SK-MEL-5 (cell line): ENCODE results near the gene GABRB1. TPM values are rescaled to one million over a fixed set of nuclear protein-coding genes. Genes with fewer than 3 reads are reported as not detected.

Experiments used
- DNase-seq: peaks from one replicate; pipeline ENCODE4 v3.0.0-alpha.2; 2016; ENCODE audit warnings: low read depth, low spot score
- in situ Hi-C: cut with HindIII; loops from 2 replicates; pipeline ENCODE4 v1.10.0; 2016; ENCODE audit warnings: low sequenced_read_pairs, high pct_unique_total_duplicates, low pct_unique_long_range_greater_than_20kb
- total RNA-seq: library from RNA; depleted of rRNA; stranded (reverse); fragments of >200 nt; shearing (Covaris generic); gene quantifications from 2 replicates; pipeline ENCODE4 v1.2.3, GENCODE V29; 2014

Gene GABRB1
- total RNA-seq, 1 experiment from 2014 or later, result not detected

DNA sequence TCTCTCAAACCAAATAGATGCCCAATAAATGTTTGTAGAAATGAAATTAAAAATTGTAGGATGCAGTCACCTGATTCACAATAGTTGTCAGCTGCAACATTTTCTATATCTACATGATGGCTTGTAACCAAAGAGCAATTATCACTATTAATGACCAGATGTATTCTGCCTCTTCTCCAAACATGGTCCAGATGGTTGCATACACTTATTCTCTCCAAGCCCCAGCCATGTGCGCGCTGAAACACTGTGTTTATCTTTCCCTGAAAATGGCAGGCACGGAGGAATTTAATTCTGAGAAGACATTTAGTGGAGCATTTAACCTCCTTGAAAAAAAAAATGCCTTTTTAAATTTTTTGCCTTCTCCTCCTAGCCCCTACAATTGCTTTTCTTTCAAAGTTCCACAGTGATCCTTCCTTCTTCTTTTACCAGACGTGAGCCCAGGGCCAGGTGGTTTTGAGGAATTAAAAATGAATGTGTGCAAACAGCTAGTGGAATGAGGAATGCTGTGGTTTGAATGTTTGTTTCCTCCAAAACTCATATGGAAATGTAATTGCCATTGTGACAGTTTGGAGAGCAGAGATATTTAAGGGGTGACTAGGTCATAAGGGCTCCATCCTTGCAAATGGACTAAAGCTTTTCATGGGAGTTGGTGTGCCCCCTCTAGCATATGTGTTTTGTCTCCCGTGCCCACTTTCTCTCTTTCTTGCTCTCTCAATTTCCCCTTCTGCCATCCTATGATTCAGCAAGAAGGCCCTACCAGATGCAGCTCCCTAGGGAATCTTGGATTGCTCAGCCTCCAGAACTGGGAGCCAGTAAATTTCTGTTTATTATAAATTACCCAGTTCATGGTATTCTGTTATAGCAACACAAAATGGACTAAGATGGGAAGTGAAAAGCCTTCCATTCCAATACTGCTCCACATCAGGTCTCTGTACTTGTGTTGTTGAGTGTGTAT is 136.0 kb downstream of the GABRB1 start:
- in situ Hi-C loops, result no loop called here

DNA sequence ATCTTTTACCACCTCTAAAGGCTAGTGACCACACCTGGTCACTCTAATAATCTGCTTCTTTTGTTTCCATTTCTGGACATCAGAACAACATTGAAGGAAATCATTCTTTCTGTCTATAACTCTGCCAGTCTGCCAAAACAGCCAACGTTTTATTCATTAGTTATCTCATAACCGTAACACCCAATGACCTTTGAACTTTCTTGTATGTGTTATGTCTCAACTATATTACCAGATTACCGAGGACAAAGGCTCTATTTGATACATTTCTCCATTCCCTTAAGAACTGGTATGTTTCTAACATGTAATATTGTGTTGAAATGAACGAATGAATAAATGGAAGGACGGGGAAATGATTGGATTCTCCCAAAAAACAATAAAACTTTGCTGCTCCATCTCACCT is 152.7 kb downstream of the GABRB1 start:
- no peak for DNase-seq

More for the DNA sequence above, 136.0 kb downstream of the GABRB1 start:
- DNase-seq, result no peak

DNA sequence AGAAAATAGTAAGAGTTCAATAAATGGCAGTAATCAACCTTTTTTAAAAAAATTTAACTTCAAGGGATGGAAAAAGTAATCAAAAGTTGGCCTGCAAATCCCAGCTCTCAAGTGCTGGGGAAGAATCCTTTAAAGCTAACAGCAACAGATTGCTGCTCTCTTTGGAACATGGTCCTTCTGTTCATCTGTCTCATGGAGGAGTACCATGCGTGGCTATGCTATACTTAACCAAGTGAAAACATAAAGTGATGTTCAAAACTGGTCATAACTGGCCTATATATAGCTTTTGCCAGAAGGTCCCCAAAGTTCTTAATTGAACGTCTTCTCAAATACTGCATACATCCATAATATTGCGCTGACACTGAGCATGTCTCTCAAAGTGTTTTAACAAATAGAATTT is 154.4 kb downstream of the GABRB1 start:
- in situ Hi-C loops, result no loop called here
- DNase-seq, result no peak

More for the DNA sequence above, 152.7 kb downstream of the GABRB1 start:
- in situ Hi-C loops, result no loop called here

GRCh38 chr4:47187608-47188007 is 156.2 kb downstream of the GABRB1 start:
- DNase-seq, result peak; percentile 33
- in situ Hi-C loops, result no loop called here

GRCh38 chr4:47193179-47193578 is 161.8 kb downstream of the GABRB1 start:
- DNase-seq, result no peak
- in situ Hi-C loops, result no loop called here

DNA sequence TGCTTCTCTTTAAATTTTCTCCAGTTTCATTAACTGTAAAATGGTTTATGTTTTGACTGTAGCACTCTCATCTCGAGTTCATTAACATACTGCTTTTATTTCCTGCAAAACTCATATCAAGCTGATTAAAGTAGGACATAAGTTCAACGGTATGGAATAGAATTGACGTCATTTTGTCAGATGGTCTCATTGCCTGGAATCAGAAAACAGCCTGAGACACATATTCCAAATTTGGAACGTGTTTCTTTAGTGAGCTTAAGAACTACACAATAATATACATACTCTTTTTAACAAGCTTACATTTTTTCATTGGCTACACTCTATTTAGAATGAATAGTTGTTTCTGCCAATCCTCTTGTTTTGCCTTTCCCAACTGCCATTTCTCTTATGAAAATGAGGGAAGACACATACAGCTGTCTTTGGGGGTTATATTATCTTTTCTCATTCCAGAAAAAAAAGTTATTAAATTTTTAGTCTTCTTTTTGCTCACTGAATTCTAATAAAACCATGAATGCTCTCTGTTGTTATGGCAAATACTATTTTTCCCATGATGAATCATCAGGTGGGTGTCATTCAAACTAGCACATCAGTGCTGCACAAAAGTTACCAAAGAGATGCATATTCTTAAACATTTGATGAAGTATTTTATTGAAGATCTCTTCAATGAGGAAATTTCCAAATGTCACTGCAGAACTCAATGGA is 162.8 kb downstream of the GABRB1 start:
- in situ Hi-C loops, result no loop called here
- DNase-seq, result no peak

DNA sequence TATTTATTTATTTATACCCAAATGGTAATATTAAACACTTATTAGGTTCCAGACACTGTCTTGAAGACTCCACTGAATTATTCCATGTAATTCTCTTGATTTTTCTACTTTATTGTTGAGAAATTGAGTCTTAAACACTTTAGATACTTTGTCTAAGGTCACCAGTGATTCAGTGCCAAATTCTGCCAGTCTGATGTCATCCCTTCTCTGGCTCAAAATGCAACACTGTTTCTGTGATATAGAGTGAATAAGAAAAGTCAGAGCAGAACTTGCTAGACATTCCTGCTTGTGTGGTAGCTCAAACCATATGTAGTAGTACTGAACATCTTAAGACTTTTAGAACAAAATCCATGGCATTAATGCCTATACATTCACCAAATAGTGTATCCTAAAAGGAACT is 164.3 kb downstream of the GABRB1 start:
- in situ Hi-C loops, result no loop called here
- DNase-seq, result no peak

- in situ Hi-C loops, result no loop called here
- no peak for DNase-seq
Observed at GRCh38 chr4:47198791-47199190, 167.4 kb downstream of the GABRB1 start.

DNA sequence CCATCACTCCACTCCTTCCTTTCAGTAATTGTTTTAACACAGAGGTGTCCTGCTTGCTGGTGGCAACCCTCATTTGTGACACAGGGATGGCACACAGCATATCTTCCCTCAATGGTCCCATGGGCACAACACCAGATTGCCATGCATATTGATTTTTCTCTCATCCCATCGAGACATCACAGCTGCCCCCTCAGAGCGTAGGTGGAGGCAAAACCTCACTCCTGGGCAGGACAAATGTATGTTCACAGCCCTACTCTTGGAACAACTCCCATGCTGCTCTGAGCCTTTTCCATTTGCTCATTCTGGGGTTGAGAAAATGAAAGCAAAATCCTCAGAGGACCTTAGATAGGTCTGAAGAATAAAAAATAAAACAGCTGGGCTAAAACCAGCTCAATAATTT is 172.2 kb downstream of the GABRB1 start:
- in situ Hi-C loops, result no loop called here
- no peak for DNase-seq

- in situ Hi-C loops, result no loop called here
- DNase-seq, result no peak
Observed at GRCh38 chr4:47207555-47207954, 176.2 kb downstream of the GABRB1 start.

DNA sequence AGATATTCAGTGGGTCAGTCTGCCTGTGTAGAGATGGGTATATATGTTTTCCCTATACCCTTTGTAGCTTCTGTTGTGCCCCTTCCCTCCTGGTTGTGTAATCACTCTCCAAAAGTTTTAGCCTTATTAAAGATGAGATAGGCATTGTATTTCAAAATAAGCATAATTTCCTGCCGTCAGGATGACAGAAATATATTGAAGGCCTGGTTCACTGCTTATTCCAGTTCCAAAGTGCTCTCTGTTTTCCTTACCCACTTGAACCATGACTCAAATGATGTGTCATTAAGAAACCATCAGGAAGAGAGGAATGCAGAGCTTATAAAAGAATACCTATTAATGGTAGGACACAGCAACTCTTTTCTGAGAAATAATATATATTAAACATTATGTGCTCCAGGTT is 178.5 kb downstream of the GABRB1 start:
- in situ Hi-C loops, result no loop called here
- DNase-seq, result no peak

GRCh38 chr4:47210828-47211227 is 179.5 kb downstream of the GABRB1 start:
- DNase-seq, result no peak
- in situ Hi-C loops, result no loop called here

- in situ Hi-C loops, result no loop called here
- no peak for DNase-seq
Observed at GRCh38 chr4:47213106-47213505, 181.7 kb downstream of the GABRB1 start.

DNA sequence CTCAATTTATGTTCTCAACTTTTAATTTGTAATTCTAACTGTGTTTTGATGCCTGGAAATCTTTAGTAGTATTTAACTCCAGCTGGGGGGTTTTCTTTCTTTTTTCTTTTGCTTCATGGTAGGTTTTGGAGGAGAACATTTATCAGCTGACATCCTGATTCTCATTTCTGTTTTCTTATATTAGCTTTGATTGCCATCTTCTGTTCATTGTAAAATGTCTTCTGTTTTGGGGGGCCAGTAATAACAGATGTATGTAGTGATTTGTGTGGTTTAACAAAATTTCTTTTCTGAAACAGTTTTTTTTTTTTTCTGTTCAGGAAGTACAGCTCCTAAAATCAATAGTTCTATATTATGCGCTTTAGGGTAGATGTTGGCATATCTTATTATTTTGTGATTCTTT is 182.2 kb downstream of the GABRB1 start:
- DNase-seq, result peak; percentile 10
- in situ Hi-C loops, result no loop called here

GRCh38 chr4:47213971-47214370 is 182.6 kb downstream of the GABRB1 start:
- DNase-seq, result peak; percentile 97
- in situ Hi-C loops, result no loop called here

GRCh38 chr4:47215759-47216158 is 184.4 kb downstream of the GABRB1 start:
- in situ Hi-C loops, result no loop called here
- no peak for DNase-seq

GRCh38 chr4:47217291-47217690 is 185.9 kb downstream of the GABRB1 start:
- no peak for DNase-seq
- in situ Hi-C loops, result no loop called here

DNA sequence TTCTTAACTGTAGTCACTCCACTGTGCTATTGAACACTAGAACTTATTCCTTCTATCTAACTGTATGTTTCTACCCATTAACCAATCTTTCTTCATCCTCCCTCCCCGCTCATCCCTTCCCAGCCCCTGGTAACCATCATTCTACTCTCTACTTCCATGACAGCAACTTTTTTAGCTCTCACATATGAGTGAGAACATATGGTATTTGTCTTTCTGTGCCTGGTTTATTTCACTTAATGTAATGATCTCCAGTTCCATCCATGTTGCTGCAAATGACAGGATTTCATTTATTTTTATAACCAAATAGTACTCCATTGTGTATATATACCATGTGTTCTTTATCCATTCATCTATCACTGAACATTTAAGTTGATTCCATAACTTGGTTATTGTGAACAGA is 186.5 kb downstream of the GABRB1 start:
- no peak for DNase-seq
- in situ Hi-C loops, result no loop called here

DNA sequence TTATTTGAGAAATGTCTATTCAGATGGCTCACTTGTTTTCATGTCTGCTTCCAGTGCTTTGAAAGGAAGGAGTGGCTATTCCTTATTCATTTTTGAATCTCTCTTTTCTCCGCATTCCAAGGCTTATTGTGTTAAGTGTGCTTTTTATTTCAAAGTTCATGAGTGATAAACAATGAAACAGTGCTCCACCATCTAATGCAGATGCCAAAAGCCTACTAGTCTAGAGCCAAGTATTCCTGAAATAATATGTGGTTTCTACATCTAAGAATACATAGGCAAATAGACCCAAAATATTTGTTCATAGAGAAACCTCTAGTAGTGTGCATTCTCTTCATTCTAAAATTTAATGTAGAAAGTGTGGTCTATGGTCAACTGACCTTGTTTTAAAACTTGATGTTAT is 187.3 kb downstream of the GABRB1 start:
- in situ Hi-C loops, result no loop called here

More for the DNA sequence above, 187.3 kb downstream of the GABRB1 start:
- no peak for DNase-seq
